Neural progenitor cell (in vitro differentiated cells): ENCODE measurements around the gene MIB1.

Source experiments
- CTCF ChIP-seq: fragments of 200-600 bp; sonication (generic); IDR thresholded peaks from 2 replicates; pipeline ENCODE4 v1.5.1; 2017; ENCODE audit warnings: antibody characterized with exemption, mild to moderate bottlenecking
- EZH2 ChIP-seq: fragments of 200-600 bp; sonication (generic); IDR thresholded peaks from 2 replicates; pipeline ENCODE4 v1.6.1; 2017; ENCODE audit warnings: antibody characterized with exemption, mild to moderate bottlenecking, moderate library complexity
- EZH2phosphoT487 ChIP-seq: fragments of 200-600 bp; sonication (generic); IDR thresholded peaks from 2 replicates; pipeline ENCODE4 v1.6.1; 2017; ENCODE audit warnings: antibody characterized with exemption

DNA sequence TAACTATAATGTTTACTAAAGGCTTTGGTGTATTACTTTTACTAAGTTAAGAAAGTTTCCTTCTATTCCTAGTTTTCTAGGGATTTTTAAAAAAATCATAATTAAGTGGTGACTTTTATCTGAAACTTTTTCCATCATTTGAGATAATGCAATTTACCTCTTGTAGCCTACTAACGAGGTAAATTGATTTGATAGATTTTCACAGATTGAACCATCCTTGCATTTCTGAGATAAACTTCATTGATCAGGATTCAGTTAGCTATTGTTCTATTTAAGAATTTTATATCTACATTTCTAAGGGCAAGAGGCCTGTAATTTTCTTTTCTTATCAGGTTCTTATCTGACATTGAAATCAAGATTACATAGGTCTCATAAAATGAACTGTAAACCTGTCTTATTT, 178.1 kb downstream of the MIB1 start:
- TF ChIP-seq CTCF, result no peak
- TF ChIP-seq EZH2, result no peak
- no peak for TF ChIP-seq EZH2phosphoT487
